K562 (cell line): ENCODE measurements around the gene EPHA2. TPM values are rescaled to one million over a fixed set of nuclear protein-coding genes. Genes with fewer than 3 reads are reported as not detected.

Experiments used
- CBX5 ChIP-seq: IDR thresholded peaks from 2 replicates; pipeline ENCODE4 v1.6.1; 2014; ENCODE audit warnings: low read depth, borderline replicate concordance
- CEBPB ChIP-seq: fragments of 450-650 bp; IDR thresholded peaks from 2 replicates; pipeline ENCODE4 v1.6.1; 2016; ENCODE audit warnings: missing genetic modification characterization, missing compliant biosample characterization
- KLF6 ChIP-seq: fragments of 250-450 bp; sonication (Bioruptor Pico); IDR thresholded peaks from 2 replicates; pipeline ENCODE4 v1.4.0; 2020; ENCODE audit warnings: mild to moderate bottlenecking, moderate library complexity, borderline replicate concordance
- MAZ ChIP-seq, 2 experiments: fragments of 450-650 bp in 1 of 2; sonication (generic) in 1 of 2; formaldehyde crosslinking; IDR thresholded peaks in 1 of 2; conservative IDR thresholded peaks in 1 of 2; 2 replicates each; pipeline versions ENCODE4 v1.4.0 to v1.5.0; 2020; ENCODE audit warnings: mild to moderate bottlenecking in 1 of 2, missing genetic modification reagents in 1 of 2
- POLR2A ChIP-seq: fragments of 450-650 bp; conservative IDR thresholded peaks from 2 replicates; pipeline ENCODE4 v1.6.1; 2016
- POLR2AphosphoS5 ChIP-seq: IDR thresholded peaks from 2 replicates; pipeline ENCODE4 v1.6.1; 2011; ENCODE audit warnings: mild to moderate bottlenecking, low read depth, low read length, moderate library complexity; ENCODE audit not compliant: control insufficient read depth, insufficient read depth
- SIN3A ChIP-seq, 2 experiments: fragments of 150-350 bp in 1 of 2; IDR thresholded peaks; 2 replicates each; pipeline ENCODE4 v1.6.1; 2011 to 2016; ENCODE audit warnings: borderline replicate concordance in 2 of 2, low read depth in 2 of 2, low read length in 2 of 2, mild to moderate bottlenecking in 2 of 2, moderate library complexity in 2 of 2; ENCODE audit not compliant: control insufficient read depth in 1 of 2
- SMARCA5 ChIP-seq: fragments of 450-650 bp; IDR thresholded peaks from 2 replicates; pipeline ENCODE4 v1.6.1; 2016
- TAF9B ChIP-seq: fragments of 450-650 bp; IDR thresholded peaks from 2 replicates; pipeline ENCODE4 v1.6.1; 2018; ENCODE audit warnings: mild to moderate bottlenecking; ENCODE audit not compliant: partially characterized antibody
- ZNF282 ChIP-seq: sonication (generic); formaldehyde crosslinking; IDR thresholded peaks from 2 replicates; pipeline ENCODE4 v1.8.1; 2023; ENCODE audit warnings: missing genetic modification reagents
- ZNF384 ChIP-seq: IDR thresholded peaks from 2 replicates; pipeline ENCODE4 v1.6.1; 2012; ENCODE audit warnings: low read depth, low read length, improper control_type of control experiment
- ZNF507 ChIP-seq: conservative IDR thresholded peaks from 2 replicates; pipeline ENCODE4 v1.6.1; 2017; ENCODE audit warnings: missing genetic modification characterization, missing compliant biosample characterization
- ZNF584 ChIP-seq: fragments of 200-800 bp; sonication (Bioruptor generic); IDR thresholded peaks from 2 replicates; pipeline ENCODE4 v1.6.1; 2016; ENCODE audit warnings: low read depth, mild to moderate bottlenecking, missing genetic modification characterization, missing compliant biosample characterization
- ZNF79 ChIP-seq: fragments of 250-450 bp; sonication (Bioruptor Pico); IDR thresholded peaks from 2 replicates; pipeline ENCODE4 v1.4.0; 2020; ENCODE audit warnings: low read depth, mild to moderate bottlenecking, moderate library complexity
- polyA plus RNA-seq, 8 experiments: library from polyadenylated mRNA; depleted of rRNA in 4 of 8; stranded (reverse) in 5 of 8; unstranded in 3 of 8; fragments of >200 nt; fragmentation: Nextera tagmentation in 2 of 8; fragmentation: Illumina TruSeq in 1 of 8; extraction: Ambion mirVana in 2 of 8; extraction: Trizol in 1 of 8; gene quantifications; 2 replicates each; pipeline versions ENCODE4 v1.2.1 to v1.2.3, GENCODE V29; 2011 to 2014; ENCODE audit warnings: inconsistent platforms in 1 of 8, missing spikeins in 1 of 8
- total RNA-seq, 7 experiments: library from RNA; depleted of rRNA in 6 of 7; stranded (reverse); fragments of >200 nt in 6 of 7; fragmentation: Illumina TruSeq in 2 of 7; extraction: Trizol in 2 of 7; gene quantifications; 2 replicates each; pipeline versions ENCODE4 v1.2.1 to v1.2.3, GENCODE V29; 2011 to 2021; ENCODE audit warnings: low replicate concordance in 1 of 7
- TF ChIP-seq, protein P1 (sequence below), 2 experiments: fragments of 250-450 bp in 1 of 2; fragments of 450-650 bp in 1 of 2; sonication (Bioruptor Pico) in 1 of 2; IDR thresholded peaks; 2 replicates each; pipeline versions ENCODE4 v1.6.1 to v1.8.0; 2016 to 2021; ENCODE audit warnings: mild to moderate bottlenecking in 2 of 2, moderate library complexity in 2 of 2, missing compliant biosample characterization in 1 of 2, missing genetic modification characterization in 1 of 2
- TF ChIP-seq, protein P2 (sequence below): fragments of 450-650 bp; IDR thresholded peaks from 2 replicates; pipeline ENCODE4 v1.6.1; 2016; ENCODE audit warnings: missing biosample characterization, missing genetic modification characterization
- TF ChIP-seq, protein P3 (sequence below): fragments of 450-650 bp; formaldehyde crosslinking; conservative IDR thresholded peaks from 2 replicates; pipeline ENCODE4 v1.4.0; 2022; ENCODE audit warnings: mild to moderate bottlenecking, missing genetic modification characterization
- TF ChIP-seq, protein P4 (sequence below): fragments of 250-450 bp; sonication (Bioruptor Pico); IDR thresholded peaks from 2 replicates; pipeline ENCODE4 v1.8.0; 2022; ENCODE audit warnings: inconsistent platforms
- TF ChIP-seq, protein P5 (sequence below): fragments of 250-450 bp; sonication (Bioruptor Pico); IDR thresholded peaks from 2 replicates; pipeline ENCODE4 v1.8.0; 2021; ENCODE audit warnings: moderate library complexity, mild to moderate bottlenecking, inconsistent platforms

EPHA2 gene
- total and polyA plus RNA-seq, 9 of the 15 experiments (the other 6 are each of a cell fraction or from before 2014, with no cell fraction given): 0.04 to 0.40 (median 0.07) TPM; not detected in 4

DNA sequence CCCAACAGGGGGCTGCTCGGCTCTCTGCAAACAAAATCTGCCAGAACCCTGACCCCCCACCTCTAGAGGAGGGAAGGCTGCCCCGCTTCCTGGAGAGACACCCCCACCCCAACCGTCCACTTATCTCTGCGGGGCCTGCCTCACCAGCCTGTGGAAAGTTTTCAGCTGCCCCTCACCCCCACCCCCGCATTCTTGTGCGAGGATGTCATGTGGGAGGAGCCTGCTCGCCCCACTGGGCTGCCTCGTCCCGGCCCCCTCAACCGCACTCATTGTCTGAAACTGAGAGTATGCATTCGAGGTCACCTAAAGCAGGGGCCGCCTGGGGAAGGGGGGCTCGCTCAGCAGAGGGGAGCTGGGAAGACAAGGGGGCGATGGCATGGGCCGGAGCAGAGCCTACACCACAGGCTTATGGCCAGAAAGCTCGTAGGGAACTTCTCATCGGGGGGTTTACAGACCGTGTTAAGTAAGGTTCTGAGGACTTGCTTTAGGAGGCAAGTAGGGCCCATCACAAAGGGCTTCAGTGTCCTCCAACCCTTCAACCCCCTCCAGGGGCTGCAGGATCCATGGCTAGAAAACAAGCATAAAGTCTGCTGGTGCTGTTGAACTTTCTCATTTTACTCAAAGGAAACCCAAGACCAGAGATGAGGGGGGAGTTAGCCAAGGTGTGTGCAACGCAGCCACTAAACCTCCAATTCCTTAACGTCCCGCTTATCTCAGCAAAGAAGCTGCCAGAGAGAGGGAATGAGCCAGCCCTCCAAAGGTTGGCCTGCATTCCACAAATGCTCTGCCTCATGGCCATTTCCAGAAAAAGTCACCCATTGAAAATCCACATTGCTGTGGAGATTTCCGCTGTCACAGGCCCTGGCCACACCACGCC lies 9.4 kb downstream of the EPHA2 start (continued):
- TF ChIP-seq, protein P1, sequence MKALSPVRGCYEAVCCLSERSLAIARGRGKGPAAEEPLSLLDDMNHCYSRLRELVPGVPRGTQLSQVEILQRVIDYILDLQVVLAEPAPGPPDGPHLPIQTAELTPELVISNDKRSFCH (CRISPR knock-in tag; IDR thresholded peaks at IDR 0.05): no peak
- TF ChIP-seq, protein P1 (tag; IDR thresholded peaks at IDR 0.05): peak; percentile 21; the same call in 1 of the 2 replicates
- TF ChIP-seq CBX5 (no peak), ZNF384 (no peak), ZNF282 (CRISPR knock-in tag) (no peak), POLR2A (peak; percentile 80), SMARCA5 (peak; percentile 79), MAZ (CRISPR knock-in tag; conservative IDR thresholded peaks at IDR 0.05 in 1 of 2, IDR thresholded peaks at IDR 0.05 in 1 of 2) (peak; percentile 64 to 92), KLF6 (no peak), POLR2AphosphoS5 (peak; percentile 56; the same call in 1 of the 2 replicates), CEBPB (tag) (no peak), SIN3A (IDR thresholded peaks at IDR 0.05; ENCODE audit: borderline replicate concordance in 2 of 2, control insufficient read depth in 1 of 2, low read depth in 2 of 2, low read length in 2 of 2) (no peak), TAF9B (peak; percentile 97), ZNF79 (CRISPR knock-in tag) (no peak), ZNF507 (tag) (no peak), ZNF584 (CRISPR knock-in tag) (no peak)
- TF ChIP-seq, protein P2, sequence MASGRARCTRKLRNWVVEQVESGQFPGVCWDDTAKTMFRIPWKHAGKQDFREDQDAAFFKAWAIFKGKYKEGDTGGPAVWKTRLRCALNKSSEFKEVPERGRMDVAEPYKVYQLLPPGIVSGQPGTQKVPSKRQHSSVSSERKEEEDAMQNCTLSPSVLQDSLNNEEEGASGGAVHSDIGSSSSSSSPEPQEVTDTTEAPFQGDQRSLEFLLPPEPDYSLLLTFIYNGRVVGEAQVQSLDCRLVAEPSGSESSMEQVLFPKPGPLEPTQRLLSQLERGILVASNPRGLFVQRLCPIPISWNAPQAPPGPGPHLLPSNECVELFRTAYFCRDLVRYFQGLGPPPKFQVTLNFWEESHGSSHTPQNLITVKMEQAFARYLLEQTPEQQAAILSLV (tag): no peak
- TF ChIP-seq, protein P3, sequence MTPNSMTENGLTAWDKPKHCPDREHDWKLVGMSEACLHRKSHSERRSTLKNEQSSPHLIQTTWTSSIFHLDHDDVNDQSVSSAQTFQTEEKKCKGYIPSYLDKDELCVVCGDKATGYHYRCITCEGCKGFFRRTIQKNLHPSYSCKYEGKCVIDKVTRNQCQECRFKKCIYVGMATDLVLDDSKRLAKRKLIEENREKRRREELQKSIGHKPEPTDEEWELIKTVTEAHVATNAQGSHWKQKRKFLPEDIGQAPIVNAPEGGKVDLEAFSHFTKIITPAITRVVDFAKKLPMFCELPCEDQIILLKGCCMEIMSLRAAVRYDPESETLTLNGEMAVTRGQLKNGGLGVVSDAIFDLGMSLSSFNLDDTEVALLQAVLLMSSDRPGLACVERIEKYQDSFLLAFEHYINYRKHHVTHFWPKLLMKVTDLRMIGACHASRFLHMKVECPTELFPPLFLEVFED (CRISPR knock-in tag): no peak; the same call in 1 of the 2 replicates
- TF ChIP-seq, protein P4, sequence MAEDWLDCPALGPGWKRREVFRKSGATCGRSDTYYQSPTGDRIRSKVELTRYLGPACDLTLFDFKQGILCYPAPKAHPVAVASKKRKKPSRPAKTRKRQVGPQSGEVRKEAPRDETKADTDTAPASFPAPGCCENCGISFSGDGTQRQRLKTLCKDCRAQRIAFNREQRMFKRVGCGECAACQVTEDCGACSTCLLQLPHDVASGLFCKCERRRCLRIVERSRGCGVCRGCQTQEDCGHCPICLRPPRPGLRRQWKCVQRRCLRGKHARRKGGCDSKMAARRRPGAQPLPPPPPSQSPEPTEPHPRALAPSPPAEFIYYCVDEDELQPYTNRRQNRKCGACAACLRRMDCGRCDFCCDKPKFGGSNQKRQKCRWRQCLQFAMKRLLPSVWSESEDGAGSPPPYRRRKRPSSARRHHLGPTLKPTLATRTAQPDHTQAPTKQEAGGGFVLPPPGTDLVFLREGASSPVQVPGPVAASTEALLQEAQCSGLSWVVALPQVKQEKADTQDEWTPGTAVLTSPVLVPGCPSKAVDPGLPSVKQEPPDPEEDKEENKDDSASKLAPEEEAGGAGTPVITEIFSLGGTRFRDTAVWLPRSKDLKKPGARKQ (CRISPR knock-in tag): no peak
- TF ChIP-seq, protein P5, sequence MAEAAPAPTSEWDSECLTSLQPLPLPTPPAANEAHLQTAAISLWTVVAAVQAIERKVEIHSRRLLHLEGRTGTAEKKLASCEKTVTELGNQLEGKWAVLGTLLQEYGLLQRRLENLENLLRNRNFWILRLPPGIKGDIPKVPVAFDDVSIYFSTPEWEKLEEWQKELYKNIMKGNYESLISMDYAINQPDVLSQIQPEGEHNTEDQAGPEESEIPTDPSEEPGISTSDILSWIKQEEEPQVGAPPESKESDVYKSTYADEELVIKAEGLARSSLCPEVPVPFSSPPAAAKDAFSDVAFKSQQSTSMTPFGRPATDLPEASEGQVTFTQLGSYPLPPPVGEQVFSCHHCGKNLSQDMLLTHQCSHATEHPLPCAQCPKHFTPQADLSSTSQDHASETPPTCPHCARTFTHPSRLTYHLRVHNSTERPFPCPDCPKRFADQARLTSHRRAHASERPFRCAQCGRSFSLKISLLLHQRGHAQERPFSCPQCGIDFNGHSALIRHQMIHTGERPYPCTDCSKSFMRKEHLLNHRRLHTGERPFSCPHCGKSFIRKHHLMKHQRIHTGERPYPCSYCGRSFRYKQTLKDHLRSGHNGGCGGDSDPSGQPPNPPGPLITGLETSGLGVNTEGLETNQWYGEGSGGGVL: no peak
